HG02763 (cell line): ENCODE measurements around the gene ARSJ.

Experiments
- ATAC-seq: cut with Tn5 transposase; IDR thresholded peaks from one replicate; pipeline ENCODE4 v1.9.1; 2021; ENCODE audit warnings: mild to moderate bottlenecking, moderate library complexity; ENCODE audit not compliant: unreplicated experiment

Gene ARSJ

GRCh38 chr4:113905301-113905700 lies 74.1 kb downstream of the ARSJ start:
- ATAC-seq: no peak

- no peak for ATAC-seq
Observed at GRCh38 chr4:113904877-113905276, 74.6 kb downstream of the ARSJ start.

- no peak for ATAC-seq
Observed at GRCh38 chr4:113901994-113902787, 77.3 kb downstream of the ARSJ start.

- ATAC-seq: peak; percentile 91
Observed at GRCh38 chr4:113899271-113900070, 80.0 kb downstream of the ARSJ start.

- no peak for ATAC-seq
Observed at GRCh38 chr4:113893546-113893945, 85.9 kb downstream of the ARSJ start.

GRCh38 chr4:113888006-113888405 lies 91.4 kb downstream of the ARSJ start:
- no peak for ATAC-seq

GRCh38 chr4:113885291-113885690 lies 94.2 kb downstream of the ARSJ start:
- ATAC-seq: no peak

GRCh38 chr4:113884655-113885054 lies 94.8 kb downstream of the ARSJ start:
- no peak for ATAC-seq

GRCh38 chr4:113882668-113883067 lies 96.8 kb downstream of the ARSJ start:
- ATAC-seq: no peak

- no peak for ATAC-seq
Observed at GRCh38 chr4:113881256-113881655, 98.2 kb downstream of the ARSJ start.

- no peak for ATAC-seq
Observed at GRCh38 chr4:113880240-113881028, 99.0 kb downstream of the ARSJ start.

- no peak for ATAC-seq
Observed at GRCh38 chr4:113878668-113879067, 100.8 kb downstream of the ARSJ start.

GRCh38 chr4:113874480-113874879 lies 105.0 kb downstream of the ARSJ start:
- ATAC-seq: no peak

GRCh38 chr4:113873508-113873907 lies 105.9 kb downstream of the ARSJ start:
- ATAC-seq: no peak

GRCh38 chr4:113872426-113873260 lies 106.8 kb downstream of the ARSJ start:
- no peak for ATAC-seq

- no peak for ATAC-seq
Observed at GRCh38 chr4:113871080-113871479, 108.4 kb downstream of the ARSJ start.

- peak; percentile 78 for ATAC-seq
Observed at GRCh38 chr4:113869743-113870375, 109.6 kb downstream of the ARSJ start.

GRCh38 chr4:113866611-113867010 lies 112.8 kb downstream of the ARSJ start:
- ATAC-seq: no peak

GRCh38 chr4:113858924-113859323 lies 120.5 kb downstream of the ARSJ start:
- no peak for ATAC-seq

- no peak for ATAC-seq
Observed at GRCh38 chr4:113851816-113852215, 127.6 kb downstream of the ARSJ start.
